Measurements from ENCODE around the gene GBX2. TPM values are rescaled to one million over a fixed set of nuclear protein-coding genes. Genes with fewer than 3 reads are reported as not detected.

The GBX2 gene
- total and polyA plus RNA-seq, 4 donors = 0.59 to 1.3 TPM; not detected in 2

DNA sequence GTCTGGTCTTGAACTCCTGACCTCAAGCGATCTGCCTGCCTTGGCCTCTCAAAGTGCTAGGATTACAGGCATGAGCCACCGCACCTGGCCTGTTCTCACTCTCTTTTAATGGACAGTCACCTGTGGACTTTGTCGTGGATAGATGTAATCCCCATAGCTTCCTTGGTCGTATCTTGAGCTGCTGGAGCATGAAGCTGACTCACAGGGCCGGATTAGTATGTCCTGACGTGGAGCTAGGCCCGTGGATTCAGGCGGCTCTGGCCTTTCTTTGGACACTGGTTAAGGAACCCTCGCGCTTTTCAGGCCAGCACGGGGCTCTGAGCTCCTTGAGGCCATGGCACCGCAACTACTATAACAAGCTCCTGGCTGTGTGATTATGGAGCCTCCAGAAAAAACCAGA lies 27.5 kb upstream of the GBX2 start:
- DNase-seq (no peak), ATAC-seq (ENCODE audit: low FRiP score) (no peak)
- Histone ChIP-seq H3K27me3 (ENCODE audit: control insufficient read depth in 1 of 2, insufficient read depth in 2 of 2, low read length in 1 of 2) (no peaks in the 10 kb centered on the region), H3K36me3 (ENCODE audit: control insufficient read depth in 1 of 2, insufficient read depth in 2 of 2, low read length in 1 of 2) (no peaks in the 10 kb centered on the region), H3K27ac (ENCODE audit: low read depth in 1 of 2, low read length in 2 of 2) (no peak overlapping the region), H3K4me1 (ENCODE audit: control insufficient read depth in 1 of 2, insufficient read depth in 2 of 2, low read length in 2 of 2) (no peaks in the 10 kb centered on the region), H3K4me3 (ENCODE audit: low read length in 2 of 2) (no peak overlapping the region), H3K9me3 (ENCODE audit: control insufficient read depth, low read length) (no peaks in the 10 kb centered on the region)
- intact Hi-C loops (cut with DNase I) = no loop called here
- WGBS, 2 donors = 87 to 92% methylated on average over 12 of the region's 12 CpGs

DNA sequence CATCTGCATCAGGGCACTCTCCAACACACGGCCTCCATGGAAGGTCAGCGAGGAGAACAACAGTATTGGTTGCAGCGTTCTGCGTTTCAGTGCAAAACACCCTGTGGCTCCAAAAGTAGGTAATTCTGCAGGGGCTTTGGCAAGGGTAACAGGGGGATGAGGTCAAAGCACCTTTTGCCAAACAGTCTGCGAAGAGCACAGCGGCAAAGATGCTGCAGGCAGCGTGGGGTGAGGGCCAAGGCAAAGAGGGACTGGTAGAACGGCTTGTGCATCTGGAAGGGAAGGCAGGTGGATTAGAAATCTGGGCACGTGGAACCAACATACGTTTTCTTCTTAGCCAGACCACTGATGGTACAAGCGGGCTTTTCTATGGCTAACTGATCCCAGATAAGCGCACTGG lies 26.6 kb upstream of the GBX2 start:
- Histone ChIP-seq H3K4me1 (ENCODE audit: control insufficient read depth in 1 of 2, insufficient read depth in 2 of 2, low read length in 2 of 2) (no peaks in the 10 kb centered on the region), H3K27ac (ENCODE audit: low read depth in 1 of 2, low read length in 2 of 2) (no peak overlapping the region), H3K4me3 (ENCODE audit: low read length in 2 of 2) (no peak overlapping the region), H3K27me3 (ENCODE audit: control insufficient read depth in 1 of 2, insufficient read depth in 2 of 2, low read length in 1 of 2) (no peaks in the 10 kb centered on the region), H3K36me3 (ENCODE audit: control insufficient read depth in 1 of 2, insufficient read depth in 2 of 2, low read length in 1 of 2) (no peaks in the 10 kb centered on the region), H3K9me3 (ENCODE audit: control insufficient read depth, low read length) (no peaks in the 10 kb centered on the region)
- DNase-seq (no peak), ATAC-seq (ENCODE audit: low FRiP score) (no peak)
- intact Hi-C loops (cut with DNase I) = no loop called here
- WGBS, 2 donors = 89 to 93% methylated on average over 12 of the region's 12 CpGs

DNA sequence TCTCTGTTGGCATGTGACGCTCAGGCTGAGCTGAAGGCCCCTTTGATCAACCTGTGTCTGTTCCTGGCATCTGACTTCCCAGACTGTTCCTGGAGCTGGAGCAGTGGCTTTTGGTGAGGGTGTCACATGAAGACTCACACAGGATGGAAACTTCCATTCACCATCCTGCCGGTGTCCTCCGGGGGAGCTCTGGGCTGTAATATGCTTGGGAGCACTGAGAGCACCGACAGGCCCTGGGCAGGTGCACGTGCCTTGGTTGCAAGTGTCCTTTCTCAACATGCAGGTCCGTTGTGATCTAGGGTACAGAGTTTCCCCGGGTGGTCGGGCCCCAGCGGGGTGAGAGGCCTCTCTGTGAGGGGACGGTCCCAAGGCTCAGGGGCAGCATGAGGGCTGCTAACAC lies 24.8 kb upstream of the GBX2 start:
- ATAC-seq (ENCODE audit: low FRiP score) = no peak
- Histone ChIP-seq H3K27me3 (ENCODE audit: control insufficient read depth in 1 of 2, insufficient read depth in 2 of 2, low read length in 1 of 2) (no peaks in the 10 kb centered on the region), H3K9me3 (ENCODE audit: control insufficient read depth, low read length) (no peaks in the 10 kb centered on the region), H3K27ac (ENCODE audit: low read depth in 1 of 2, low read length in 2 of 2) (no peak overlapping the region), H3K4me1 (ENCODE audit: control insufficient read depth in 1 of 2, insufficient read depth in 2 of 2, low read length in 2 of 2) (no peaks in the 10 kb centered on the region), H3K36me3 (ENCODE audit: control insufficient read depth in 1 of 2, insufficient read depth in 2 of 2, low read length in 1 of 2) (no peaks in the 10 kb centered on the region), H3K4me3 (ENCODE audit: low read length in 2 of 2) (no peak overlapping the region)
- intact Hi-C loops (cut with DNase I) = no loop called here
- 78 to 80% methylated on average over 10 of the region's 10 CpGs for WGBS, 2 donors
- DNase-seq = no peak

DNA sequence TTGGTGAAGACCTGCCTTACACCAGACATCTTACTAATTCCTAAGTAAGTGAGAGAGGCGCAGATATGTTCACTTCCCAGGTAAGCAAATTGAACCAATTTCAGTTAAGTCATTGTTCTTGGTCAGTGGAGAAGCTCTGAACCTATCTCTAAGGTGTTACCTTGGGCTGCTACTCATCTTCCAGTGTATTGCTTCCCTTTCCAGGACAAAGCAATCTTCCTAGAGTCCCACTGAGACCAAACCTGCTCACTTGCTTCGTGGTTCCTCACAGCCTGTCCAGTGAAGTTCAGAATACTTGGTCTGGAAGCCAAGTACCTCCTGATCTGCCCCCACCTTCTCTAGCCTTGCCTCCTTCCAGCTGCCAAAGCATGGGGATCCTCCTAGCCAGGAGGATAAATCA lies 22.5 kb upstream of the GBX2 start:
- H3K36me3 ChIP-seq (ENCODE audit: control insufficient read depth in 1 of 2, insufficient read depth in 2 of 2, low read length in 1 of 2) = no peaks in the 10 kb centered on the region
- ATAC-seq (ENCODE audit: low FRiP score) (no peak), DNase-seq (no peak)
- WGBS, 2 donors = 95 to 96% methylated on average over 2 of the region's 2 CpGs
- no peak overlapping the region for H3K27ac ChIP-seq (ENCODE audit: low read depth in 1 of 2, low read length in 2 of 2)
- H3K9me3 ChIP-seq (ENCODE audit: control insufficient read depth, low read length) = no peaks in the 10 kb centered on the region
- no peaks in the 10 kb centered on the region for H3K27me3 ChIP-seq (ENCODE audit: control insufficient read depth in 1 of 2, insufficient read depth in 2 of 2, low read length in 1 of 2)
- H3K4me3 ChIP-seq (ENCODE audit: low read length in 2 of 2) = no peak overlapping the region
- no peaks in the 10 kb centered on the region for H3K4me1 ChIP-seq (ENCODE audit: control insufficient read depth in 1 of 2, insufficient read depth in 2 of 2, low read length in 2 of 2)
- intact Hi-C loops (cut with DNase I) = no loop called here

DNA sequence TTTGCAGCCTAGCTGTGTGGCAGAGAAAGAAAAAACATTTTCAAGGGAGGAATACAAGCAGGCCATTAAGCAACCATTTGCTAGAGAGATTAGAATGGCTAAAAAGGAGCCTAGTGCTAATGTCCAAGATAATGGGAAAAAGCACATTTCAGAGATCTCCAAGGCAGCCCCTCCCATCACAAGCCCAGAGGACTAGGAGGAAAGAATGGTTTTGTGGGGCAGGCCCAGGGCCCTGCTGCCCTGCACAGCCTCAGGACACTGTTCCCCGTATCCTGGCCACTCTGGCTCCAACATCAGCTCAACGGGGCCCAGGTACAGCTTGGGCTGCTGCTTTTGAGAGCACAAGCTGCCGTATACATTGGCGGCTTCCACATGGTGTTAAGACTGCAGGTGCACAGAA lies 16.5 kb upstream of the GBX2 start:
- no peak for ATAC-seq (ENCODE audit: low FRiP score)
- intact Hi-C loops (cut with DNase I) = loop anchor here (5.0 kb wide), 1 partner anchor 417 kb away; no protein-coding TSS in a partner anchor
- H3K36me3 ChIP-seq (ENCODE audit: control insufficient read depth in 1 of 2, insufficient read depth in 2 of 2, low read length in 1 of 2) = no peaks in the 10 kb centered on the region

DNA sequence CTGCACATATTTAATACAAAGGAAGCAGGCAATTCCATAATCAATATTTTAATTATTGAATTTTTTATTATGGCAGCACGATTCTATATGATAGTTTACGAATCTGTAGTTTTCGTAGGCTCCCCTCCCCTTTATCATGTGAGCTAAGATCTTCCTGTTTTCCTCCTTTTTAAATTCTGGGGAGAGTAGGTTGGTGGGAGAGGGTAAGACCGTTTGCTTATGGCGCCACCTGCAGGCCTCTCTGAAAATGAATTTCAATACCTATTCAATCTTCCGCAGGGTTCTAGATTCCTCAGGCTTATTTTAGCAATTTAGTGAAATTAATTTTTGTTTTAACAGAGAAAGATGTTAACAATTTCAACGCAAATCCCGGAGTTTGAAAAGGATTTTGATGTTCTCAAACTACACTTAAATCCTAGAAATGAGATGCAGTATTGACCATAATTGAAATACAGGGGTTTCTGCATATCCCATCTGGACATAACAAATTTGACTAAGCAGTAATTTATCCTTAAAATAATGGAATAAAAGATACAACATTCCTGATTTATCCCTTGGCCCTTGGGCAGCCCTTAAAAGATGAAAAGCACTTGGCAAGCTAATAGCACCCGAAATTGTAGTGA lies 12.8 kb upstream of the GBX2 start:
- intact Hi-C loops (cut with DNase I) = loop anchor here (5.0 kb wide), 1 partner anchor 414 kb away; no protein-coding TSS in a partner anchor
- H3K27me3 ChIP-seq (ENCODE audit: control insufficient read depth in 1 of 2, insufficient read depth in 2 of 2, low read length in 1 of 2) = peaks cover 0 to 1% of the 10 kb centered on the region in 2 donors
- DNase-seq = no peak
- H3K27ac ChIP-seq (ENCODE audit: low read depth in 1 of 2, low read length in 2 of 2) = no peak overlapping the region
- no peak for ATAC-seq (ENCODE audit: low FRiP score)
- H3K9me3 ChIP-seq (ENCODE audit: control insufficient read depth, low read length) = peaks cover 3% of the 10 kb centered on the region
- no peaks in the 10 kb centered on the region for H3K36me3 ChIP-seq (ENCODE audit: control insufficient read depth in 1 of 2, insufficient read depth in 2 of 2, low read length in 1 of 2)
- WGBS, 2 donors = 29 to 32% methylated on average over 9 of the region's 9 CpGs
- H3K4me1 ChIP-seq (ENCODE audit: control insufficient read depth in 1 of 2, insufficient read depth in 2 of 2, low read length in 2 of 2) = no peaks in the 10 kb centered on the region
- no peak overlapping the region for H3K4me3 ChIP-seq (ENCODE audit: low read length in 2 of 2)

More for the DNA sequence above, 16.5 kb upstream of the GBX2 start:
- WGBS, 2 donors = 96 to 98% methylated on average over 4 of the region's 4 CpGs
- Histone ChIP-seq H3K27me3 (ENCODE audit: control insufficient read depth in 1 of 2, insufficient read depth in 2 of 2, low read length in 1 of 2) (peaks cover 0 to 1% of the 10 kb centered on the region in 2 donors), H3K4me1 (ENCODE audit: control insufficient read depth in 1 of 2, insufficient read depth in 2 of 2, low read length in 2 of 2) (no peaks in the 10 kb centered on the region), H3K4me3 (ENCODE audit: low read length in 2 of 2) (no peak overlapping the region), H3K27ac (ENCODE audit: low read depth in 1 of 2, low read length in 2 of 2) (no peak overlapping the region), H3K9me3 (ENCODE audit: control insufficient read depth, low read length) (peaks cover 3% of the 10 kb centered on the region)
- DNase-seq = no peak

DNA sequence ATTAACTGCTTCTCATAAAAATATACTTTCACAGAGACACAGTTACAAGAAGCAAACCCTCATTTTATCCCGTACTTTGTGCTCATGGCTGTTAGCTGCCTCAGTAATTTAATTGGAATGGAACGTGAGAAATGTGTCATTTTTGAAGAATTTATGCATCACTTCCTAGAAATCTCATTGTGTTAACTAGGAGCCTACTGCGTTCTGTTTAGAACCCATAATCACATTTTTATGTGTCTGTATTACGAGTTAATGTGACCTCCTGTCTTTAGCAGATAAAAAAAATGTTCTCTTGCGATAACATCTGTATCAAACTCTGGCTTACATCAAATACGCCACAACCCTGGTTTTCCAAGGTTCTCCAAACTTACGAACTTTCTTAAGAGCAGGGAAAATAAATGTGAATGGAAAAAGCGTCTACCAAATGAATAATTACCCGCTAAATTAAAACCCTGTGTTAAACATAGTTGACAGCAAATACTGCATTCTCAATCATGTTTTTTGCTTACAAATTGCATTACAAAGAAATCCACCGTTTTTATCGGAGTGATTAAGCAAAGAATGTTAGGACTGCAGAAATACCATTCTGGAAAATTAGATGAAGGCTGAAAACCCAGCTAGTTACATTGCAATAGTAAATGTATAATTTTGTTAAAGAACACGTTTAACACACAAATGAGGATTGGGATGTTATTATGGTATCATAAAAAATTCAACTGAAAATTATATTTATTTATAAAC lies 12.1 kb upstream of the GBX2 start:
- Histone ChIP-seq H3K4me1 (ENCODE audit: control insufficient read depth in 1 of 2, insufficient read depth in 2 of 2, low read length in 2 of 2) (no peaks in the 10 kb centered on the region), H3K27me3 (ENCODE audit: control insufficient read depth in 1 of 2, insufficient read depth in 2 of 2, low read length in 1 of 2) (peaks cover 0 to 1% of the 10 kb centered on the region in 2 donors), H3K27ac (ENCODE audit: low read depth in 1 of 2, low read length in 2 of 2) (no peak overlapping the region), H3K9me3 (ENCODE audit: control insufficient read depth, low read length) (peaks cover 3% of the 10 kb centered on the region), H3K36me3 (ENCODE audit: control insufficient read depth in 1 of 2, insufficient read depth in 2 of 2, low read length in 1 of 2) (no peaks in the 10 kb centered on the region), H3K4me3 (ENCODE audit: low read length in 2 of 2) (no peak overlapping the region)
- ATAC-seq (ENCODE audit: low FRiP score) (no peak), DNase-seq (no peak)
- intact Hi-C loops (cut with DNase I) = loop anchor here (5.0 kb wide), 1 partner anchor 413 kb away; no protein-coding TSS in a partner anchor
- WGBS, 2 donors = 9 to 15% methylated on average over 12 of the region's 12 CpGs

DNA sequence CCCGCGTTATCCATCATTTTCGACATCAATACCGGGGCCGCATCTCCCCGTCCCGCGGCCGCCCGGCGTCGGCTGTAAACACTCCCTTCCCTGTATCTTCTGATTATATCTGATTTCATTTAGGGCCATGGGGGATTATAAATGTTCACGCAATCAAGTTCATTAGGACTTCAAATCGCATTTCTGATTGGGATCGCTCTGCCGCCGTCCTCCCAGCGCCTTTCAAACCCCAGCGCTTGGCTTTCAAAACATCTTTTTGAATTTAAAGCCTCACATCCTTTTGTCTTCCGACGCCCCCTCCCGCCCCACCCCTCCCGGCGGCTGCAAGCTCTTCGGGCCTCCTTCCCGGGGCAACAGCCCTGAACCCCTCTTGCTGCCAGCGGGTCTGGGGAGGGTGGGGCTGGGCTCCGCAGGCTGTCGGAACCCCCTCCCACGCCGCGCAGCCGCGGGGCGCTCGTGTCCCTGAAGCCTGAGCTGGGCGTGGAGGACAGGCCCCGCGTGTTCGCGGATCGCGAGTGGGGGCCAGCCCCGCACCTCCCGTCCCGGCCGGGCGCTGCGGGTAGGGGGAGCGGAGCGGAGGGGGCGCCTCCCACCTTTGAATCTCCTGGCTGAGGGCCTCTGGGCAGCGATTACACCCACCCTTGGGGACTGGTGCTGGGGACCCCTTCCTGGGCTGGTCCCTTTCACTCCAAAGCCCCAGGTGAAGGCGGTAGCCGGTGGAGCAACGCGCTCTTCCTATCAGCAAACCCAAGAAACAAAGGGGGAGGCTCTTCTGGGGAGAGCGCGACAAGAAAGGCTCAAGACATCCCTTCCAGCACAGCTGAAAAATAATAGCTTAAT lies 11.3 kb upstream of the GBX2 start:
- no peak overlapping the region for H3K4me3 ChIP-seq (ENCODE audit: low read length in 2 of 2)
- no peak overlapping the region for H3K27ac ChIP-seq (ENCODE audit: low read depth in 1 of 2, low read length in 2 of 2)
- peaks cover 0 to 1% of the 10 kb centered on the region in 2 donors for H3K27me3 ChIP-seq (ENCODE audit: control insufficient read depth in 1 of 2, insufficient read depth in 2 of 2, low read length in 1 of 2)
- no peaks in the 10 kb centered on the region for H3K9me3 ChIP-seq (ENCODE audit: control insufficient read depth, low read length)
- intact Hi-C loops (cut with DNase I) = loop anchor here (5.0 kb wide), 1 partner anchor 412 kb away; no protein-coding TSS in a partner anchor
- ATAC-seq (ENCODE audit: low FRiP score) (no peak), DNase-seq (peak in 1 of 2 donors; percentile 57)
- no peaks in the 10 kb centered on the region for H3K4me1 ChIP-seq (ENCODE audit: control insufficient read depth in 1 of 2, insufficient read depth in 2 of 2, low read length in 2 of 2)
- 3 to 6% methylated on average over 59 of the region's 59 CpGs for WGBS, 2 donors
- no peaks in the 10 kb centered on the region for H3K36me3 ChIP-seq (ENCODE audit: control insufficient read depth in 1 of 2, insufficient read depth in 2 of 2, low read length in 1 of 2)

Data from aorta (tissue), 5 donors.